ENCODE results near the gene EPN1.
"Not testable (repeated sequence)": the region's sequence is repeated elsewhere in the genome, so short reads cannot be mapped to it uniquely, and the experiment has no call there.

EPN1 gene

GRCh38 chr19:55720214-55720746 lies 45.3 kb downstream of the EPN1 start:
- no peak for DNase-seq (ENCODE audit: low read depth, low spot score)

- DNase-seq (ENCODE audit: low read depth, low spot score), result no peak
These were observed 45.8 kb downstream of the EPN1 start for GRCh38 chr19:55720801-55721200.

- DNase-seq (ENCODE audit: low read depth, low spot score), result no peak
These were observed 48.5 kb downstream of the EPN1 start for GRCh38 chr19:55723491-55723890.

- not testable (repeated sequence) for DNase-seq (ENCODE audit: low read depth, low spot score)
These were observed 55.4 kb downstream of the EPN1 start for GRCh38 chr19:55730378-55730777.

GRCh38 chr19:55738302-55738701 lies 63.3 kb downstream of the EPN1 start, which contains the start of gene NLRP9:
Gene NLRP9 (minus strand): TSS chr19:55738402. CDS start chr19:55738374, 28 bp downstream.
- DNase-seq (ENCODE audit: low read depth, low spot score), result no peak

- no peak for DNase-seq (ENCODE audit: low read depth, low spot score)
These were observed 75.7 kb downstream of the EPN1 start for GRCh38 chr19:55750715-55751114.

- no peak for DNase-seq (ENCODE audit: low read depth, low spot score)
These were observed 78.4 kb downstream of the EPN1 start for GRCh38 chr19:55753401-55753800.

GRCh38 chr19:55756808-55757207 lies 81.8 kb downstream of the EPN1 start:
- not testable (repeated sequence) for DNase-seq (ENCODE audit: low read depth, low spot score)

- DNase-seq (ENCODE audit: low read depth, low spot score), result not testable (repeated sequence)
These were observed 83.8 kb downstream of the EPN1 start, which contains the start of gene RFPL4A for GRCh38 chr19:55758797-55759196. Gene RFPL4A (plus strand): TSS chr19:55759097. CDS start chr19:55761801, 2,704 bp downstream.

Data from smooth muscle cell of the brain vasculature (primary cell).